SHP77 treated with DMSO at 0.1 percent for 48 hours (cell line): ENCODE results near the gene IRAG1.
A peak's percentile ranks its signal among the peaks of the same experiment; 100 is the strongest.

Experiments
- DNase-seq: peaks from one replicate; lab custom pipeline; 2025; lab: John Stamatoyannopoulos, UW

Gene IRAG1

DNA sequence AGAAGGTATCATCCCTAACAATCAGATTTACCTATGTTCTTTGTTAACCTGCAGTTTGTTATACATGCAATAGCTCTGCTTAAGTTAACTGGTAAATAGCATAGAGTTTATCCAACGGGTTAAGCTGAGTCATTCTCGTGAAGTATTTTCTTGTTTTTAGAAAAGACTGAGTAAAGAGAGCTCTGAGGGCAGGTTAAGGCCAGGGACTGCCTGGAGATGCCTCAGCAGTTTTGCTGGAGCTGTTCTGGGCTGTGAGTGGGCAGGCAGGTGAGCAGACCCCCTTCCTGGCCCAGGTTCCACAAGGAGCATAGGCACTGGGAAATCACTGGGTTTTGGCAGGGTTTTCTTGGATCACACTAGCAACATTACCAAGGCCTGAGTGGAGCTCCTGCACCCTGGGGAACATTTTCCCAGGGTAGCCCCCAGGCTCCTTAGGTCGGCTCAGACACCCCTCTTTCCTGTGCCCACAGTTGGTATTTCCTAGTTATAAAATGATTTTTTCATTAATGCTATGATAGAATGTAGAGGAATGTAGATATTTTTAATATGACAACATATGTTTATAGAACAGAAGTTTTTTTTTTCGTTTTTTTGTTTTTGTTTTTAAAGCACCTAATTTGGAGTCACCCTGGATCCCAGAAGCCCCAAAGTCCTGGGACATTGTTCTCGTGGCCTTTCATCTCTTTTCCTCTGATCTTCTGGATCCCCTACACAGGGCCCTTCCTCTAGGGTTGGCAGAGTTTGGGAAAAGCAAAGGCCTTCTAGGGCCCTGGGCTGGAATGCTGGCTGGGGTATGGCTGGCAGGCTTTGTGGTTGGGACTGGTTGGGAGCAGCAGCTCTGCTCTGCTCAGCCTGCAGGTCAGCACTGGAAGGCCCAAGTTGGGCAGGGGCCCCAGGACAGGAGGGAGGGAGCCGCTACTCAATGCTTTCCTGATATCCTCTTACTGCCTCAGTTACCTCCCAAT is 26.7 kb downstream of the IRAG1 start:
- DNase-seq = no peak

DNA sequence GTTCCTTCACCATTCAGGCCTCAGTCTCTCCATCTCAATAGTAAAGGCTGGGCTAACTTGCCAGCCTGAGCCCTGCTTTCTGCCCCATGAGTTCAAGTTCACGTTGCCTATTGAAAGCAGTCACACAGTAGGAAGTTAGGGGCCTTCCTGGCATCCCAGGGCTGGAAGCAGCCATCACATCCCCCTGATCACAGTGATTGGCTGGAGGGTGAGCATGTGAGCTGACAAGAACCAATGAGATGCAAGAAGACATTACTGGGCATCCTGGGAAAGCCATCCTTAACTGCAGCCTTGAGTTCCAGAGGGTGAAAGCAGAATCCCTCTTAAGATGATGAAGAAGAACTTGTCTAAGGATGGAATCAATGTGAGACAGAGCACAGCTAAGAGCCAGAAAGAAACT is 29.1 kb downstream of the IRAG1 start:
- DNase-seq = no peak

DNA sequence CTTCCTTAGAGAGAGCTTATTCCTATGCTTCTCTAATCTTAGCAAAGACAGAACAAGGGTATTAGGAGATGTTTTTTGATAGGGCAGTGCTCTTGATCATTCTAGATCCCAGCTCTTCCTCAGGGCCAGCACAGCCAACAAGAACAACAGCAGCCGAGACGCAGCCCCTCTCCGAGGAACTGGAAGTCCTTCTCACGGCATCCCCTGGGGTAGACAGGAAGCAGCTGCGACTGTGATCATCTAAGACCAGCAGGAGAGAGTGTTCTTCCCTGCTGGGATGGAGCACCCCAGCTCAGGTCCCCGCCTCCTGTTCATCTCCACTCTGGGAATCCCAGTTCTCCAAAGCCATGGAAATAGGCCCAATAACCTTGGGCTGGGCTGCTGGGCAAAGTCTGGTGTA is 29.6 kb downstream of the IRAG1 start:
- no peak for DNase-seq

DNA sequence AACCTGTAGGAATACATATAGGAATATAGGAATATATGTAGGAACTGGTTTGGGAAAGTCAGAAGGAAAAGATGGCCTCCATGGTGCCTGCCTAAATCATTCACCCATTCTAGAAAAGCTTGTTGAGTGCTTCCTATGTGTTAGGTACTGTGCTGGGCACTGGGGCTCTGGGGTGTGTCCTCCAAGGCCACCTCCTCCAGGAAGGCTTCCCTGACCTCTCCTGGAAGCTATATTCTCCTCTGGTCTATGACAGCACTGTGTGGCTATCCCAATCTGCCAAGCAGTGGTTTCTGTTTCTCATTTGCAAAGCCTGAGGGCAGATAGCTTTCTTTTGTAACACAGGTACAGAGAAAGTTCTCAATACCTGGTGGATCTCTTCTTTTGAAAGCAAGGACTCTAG is 30.2 kb downstream of the IRAG1 start:
- DNase-seq = no peak

DNA sequence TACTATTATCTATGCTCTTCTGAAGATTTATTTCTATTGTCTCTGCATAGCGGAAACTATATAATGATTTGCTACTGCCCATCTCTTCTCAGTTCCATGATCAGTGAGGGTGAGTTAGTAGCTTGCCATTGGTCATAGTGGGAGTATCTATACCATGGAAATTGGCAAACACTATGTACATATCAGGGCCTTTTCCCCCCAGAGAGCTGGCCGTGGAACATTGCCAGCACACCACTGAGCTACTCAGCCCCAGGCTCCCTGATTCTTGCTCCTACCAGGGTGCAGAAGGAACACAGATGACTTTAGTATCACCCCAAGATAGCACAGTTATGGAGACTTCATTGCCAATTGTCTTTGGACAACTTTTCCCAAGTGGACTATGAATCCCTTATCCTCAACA is 33.2 kb downstream of the IRAG1 start:
- no peak for DNase-seq

DNA sequence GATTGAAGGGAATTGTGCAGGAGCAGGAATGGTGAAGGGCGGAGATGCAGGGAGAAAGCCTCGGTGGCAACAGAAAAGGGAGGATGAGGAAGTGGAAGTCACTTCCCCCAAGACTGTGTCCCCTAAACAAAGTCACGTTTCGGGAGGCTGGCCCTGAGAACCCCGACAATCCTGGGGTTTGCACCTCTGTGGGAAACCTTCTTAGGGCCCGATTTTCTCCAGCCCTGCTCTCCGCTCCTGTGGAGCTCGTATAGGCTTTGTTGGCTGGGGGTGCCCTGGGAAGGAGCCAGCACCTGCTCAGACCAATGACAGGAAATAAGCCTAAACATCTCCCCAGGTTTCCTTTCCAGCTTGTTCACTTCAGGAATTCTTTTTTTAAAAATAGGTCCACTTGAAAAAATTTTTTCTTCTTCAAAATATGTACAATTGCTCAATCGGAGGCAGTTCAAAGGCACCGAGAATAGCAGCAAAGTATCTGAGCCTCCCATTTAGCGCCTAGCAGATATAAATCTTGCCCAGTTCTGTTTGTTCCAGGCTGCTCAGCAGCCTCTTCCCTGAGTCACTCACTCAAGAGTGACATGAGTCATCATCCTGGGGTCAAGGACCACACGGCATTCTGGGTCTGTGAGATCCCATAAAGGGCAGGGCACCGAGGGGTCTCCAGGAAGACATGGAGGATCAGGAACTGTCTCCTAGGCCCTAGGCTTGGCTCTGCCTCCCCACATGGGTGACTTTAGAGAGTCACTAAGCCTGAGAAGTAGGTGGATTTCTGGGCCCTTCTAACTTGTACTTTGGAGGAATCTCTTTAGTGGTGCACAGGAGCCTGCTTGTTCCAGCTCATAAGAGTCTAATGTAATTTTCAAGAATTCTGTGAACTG is 34.0 kb downstream of the IRAG1 start:
- DNase-seq = peak; percentile 0

DNA sequence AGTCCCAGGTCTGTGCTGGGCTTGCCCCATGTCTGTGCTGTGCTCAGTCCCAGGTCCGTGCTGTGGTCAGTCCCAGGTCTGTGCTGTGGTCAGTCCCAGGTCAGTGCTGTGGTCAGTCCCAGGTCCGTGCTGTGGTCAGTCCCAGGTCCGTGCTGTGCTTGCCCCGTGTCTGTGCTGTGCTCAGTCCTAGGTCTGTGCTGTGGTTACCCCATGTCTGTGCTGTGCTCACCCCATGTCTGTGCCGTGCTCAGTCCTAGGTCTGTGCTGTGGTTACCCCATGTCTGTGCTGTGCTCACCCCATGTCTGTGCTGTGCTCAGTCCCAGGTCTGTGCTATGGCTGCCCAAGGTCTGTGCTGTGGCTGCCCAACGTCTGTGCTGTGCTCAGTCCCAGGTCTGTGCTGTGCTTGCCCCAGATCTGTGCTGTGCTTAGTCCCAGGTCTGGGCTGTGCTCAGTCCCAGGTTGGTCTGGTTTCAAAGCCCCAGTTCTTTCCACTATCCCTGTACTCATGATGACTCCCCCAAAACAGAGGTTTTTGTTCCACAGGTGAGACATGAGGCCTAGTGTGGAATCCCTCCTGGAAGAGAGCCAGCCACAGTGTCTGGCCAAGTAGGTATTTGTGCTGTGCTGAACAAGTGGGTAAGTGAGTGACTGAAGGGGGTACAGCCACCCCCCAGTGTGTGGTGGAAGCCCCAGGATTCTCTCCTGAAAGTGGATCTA is 34.8 kb downstream of the IRAG1 start:
- DNase-seq = no peak

DNA sequence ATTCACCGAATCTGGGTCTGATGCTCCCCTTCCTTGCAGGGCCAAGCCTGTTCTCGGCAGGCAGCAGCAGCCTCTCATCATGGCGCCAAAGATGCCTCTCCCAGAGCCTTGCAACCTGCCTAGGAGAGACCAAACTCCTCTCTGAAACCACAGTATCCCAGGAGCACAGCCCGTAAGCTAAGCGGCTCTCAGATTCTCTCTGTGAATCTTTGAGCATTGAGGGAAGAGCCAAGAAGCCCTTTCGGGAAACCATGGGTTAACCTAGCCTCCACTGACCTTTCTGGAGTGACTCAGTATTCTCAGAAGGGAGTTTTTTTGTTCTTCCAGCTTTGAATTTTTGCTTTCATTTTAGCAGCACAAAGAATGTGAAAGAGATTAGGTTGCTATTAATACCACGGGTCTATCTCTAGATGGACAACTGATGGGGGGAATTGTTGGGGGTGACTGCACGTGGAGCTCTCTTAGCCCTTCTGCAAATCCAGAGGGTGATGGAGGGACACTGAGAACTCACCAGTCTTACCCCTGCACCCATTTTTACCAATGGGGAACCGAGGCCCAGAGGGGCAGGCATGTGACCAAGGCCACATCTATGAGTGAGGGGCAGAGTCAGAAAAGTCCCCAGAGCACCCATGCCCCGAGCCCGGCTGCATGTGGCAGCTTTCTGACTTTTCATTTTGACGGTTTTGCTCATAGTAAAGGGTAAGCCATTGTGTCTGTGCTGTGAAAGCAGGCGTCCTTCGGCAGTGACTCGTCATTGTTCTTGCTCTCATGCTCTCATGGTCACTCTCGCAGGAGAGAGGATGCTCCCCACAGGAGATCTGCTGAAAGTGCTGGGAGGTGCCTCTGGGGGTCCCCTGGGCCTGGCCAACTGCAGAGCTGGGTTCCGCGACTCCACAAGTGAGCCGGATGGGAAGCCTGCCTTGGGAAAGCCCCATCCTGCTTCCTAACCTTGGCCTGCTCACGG is 36.0 kb downstream of the IRAG1 start:
- DNase-seq = no peak

DNA sequence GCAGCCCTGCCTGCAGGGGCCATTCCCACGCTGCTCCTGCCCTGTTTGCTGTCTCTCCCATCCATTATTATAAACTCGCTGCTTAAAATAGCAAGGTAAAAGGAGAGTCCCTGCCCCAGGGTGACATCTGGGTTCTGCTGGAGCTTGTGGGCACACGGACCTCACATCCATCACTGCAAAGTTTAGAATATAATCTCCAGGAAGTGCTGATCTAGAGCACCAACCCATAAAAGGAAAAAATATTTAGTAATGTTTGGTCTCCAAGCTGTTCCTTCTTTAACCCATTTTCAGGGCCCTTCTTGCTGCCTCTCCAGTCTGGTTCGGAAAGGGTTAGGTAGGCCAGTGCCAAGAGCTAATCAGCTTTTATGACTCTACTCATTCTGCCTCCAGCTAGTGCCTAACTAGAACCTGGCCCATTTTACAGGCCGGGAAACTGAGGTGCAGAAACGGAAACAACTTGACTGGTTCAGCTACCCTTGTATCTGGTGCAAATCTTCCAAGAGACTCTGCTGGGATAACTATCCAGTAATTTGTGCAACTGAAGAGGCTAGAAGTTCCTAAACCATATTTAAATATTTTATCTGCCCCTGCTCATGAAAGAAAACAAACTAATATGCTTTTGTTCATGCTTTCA is 37.5 kb downstream of the IRAG1 start:
- DNase-seq = no peak

DNA sequence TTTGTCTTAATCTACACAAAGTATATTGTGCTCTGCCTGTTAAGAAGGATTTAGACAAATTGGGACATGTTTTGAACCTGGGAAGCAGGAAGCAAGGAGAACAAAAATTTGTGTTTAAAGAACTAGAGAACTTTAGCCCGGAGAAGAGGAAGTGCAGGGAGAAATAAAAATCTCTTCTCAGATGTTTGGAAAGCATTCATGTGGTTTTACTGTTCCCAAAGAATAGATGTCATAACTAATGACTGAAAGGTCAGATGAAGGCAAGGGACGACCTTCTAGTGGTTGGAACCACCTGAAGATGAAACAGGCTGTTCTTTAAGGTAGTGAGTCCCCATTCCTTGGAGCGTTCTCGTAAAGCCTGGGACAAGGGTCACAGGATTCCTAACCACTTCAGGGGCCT is 38.3 kb downstream of the IRAG1 start:
- DNase-seq = no peak

DNA sequence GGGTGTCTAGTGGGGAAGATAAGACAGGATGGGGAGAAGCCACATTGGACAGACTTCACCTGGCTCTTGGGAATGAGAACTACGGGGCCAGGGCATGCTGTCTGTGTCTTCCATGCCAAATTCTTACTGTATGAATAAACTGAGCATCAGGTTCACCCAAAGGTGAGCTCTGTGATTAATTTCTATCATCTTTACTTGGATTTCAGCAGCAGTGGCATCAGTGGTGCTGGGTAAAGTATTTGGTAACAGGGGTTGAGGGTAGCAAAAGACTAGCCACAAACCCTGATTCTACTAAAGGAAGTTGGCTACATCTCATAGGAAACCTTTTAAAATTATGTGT is 38.8 kb downstream of the IRAG1 start:
- DNase-seq = no peak

DNA sequence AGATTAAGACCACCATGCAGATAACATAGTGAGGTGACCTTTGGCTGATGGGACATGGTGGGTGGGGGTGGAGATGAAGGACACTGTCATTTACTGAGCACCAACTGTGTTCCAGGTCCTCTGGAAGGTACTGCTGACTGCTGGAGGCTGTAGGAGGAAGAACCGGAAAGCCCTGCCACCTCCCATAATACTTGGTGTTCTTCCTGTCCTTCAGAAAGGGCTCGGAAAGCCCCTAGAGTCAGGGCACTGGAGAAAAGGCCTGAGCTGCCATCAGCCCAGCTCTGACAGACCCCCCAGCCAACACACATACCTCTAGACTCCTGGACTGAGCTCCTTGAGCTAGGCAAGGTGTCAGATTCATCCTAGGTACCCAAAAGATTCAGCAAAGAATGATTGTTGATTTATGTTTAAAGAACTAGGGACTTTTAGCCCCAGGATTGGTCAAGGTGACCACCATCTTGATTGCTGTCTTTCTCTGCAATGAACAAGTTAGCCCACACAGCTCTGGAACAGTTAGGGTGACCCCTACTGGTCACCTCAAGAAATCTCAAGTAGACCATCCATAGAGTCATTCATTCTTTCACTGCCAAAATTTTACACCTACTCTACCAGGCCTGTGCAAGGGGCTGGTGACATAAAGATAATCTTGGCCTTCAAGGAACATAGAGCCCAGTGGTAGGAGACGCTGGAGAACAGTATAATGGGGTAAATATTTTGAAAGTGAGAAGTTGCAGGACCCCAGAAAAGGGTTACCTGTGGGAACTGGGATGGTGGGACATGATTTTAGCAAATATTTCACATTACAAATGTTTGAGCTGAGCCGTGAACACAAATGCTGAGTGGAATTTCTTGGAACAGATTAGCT is 39.4 kb downstream of the IRAG1 start:
- DNase-seq = peak; percentile 1

DNA sequence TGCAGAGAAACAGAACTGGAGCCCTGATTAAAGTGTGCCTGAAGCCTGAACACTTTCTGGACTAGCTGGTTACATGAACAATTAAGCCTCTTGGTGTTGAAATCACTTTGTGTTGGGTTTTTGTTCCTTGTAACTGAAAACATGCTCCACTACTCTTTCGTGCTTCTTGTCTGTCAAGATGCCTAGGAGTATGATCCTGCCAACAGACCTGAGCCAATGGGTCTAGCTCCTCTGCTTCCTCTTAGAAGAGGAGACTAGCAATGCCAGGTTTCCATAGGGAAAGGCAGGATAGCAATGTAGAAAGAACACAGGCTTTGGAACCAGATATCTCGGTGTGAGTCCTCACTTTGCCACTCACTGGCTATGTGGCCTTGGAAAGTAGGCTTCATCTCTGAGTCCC is 40.3 kb downstream of the IRAG1 start:
- DNase-seq = no peak

DNA sequence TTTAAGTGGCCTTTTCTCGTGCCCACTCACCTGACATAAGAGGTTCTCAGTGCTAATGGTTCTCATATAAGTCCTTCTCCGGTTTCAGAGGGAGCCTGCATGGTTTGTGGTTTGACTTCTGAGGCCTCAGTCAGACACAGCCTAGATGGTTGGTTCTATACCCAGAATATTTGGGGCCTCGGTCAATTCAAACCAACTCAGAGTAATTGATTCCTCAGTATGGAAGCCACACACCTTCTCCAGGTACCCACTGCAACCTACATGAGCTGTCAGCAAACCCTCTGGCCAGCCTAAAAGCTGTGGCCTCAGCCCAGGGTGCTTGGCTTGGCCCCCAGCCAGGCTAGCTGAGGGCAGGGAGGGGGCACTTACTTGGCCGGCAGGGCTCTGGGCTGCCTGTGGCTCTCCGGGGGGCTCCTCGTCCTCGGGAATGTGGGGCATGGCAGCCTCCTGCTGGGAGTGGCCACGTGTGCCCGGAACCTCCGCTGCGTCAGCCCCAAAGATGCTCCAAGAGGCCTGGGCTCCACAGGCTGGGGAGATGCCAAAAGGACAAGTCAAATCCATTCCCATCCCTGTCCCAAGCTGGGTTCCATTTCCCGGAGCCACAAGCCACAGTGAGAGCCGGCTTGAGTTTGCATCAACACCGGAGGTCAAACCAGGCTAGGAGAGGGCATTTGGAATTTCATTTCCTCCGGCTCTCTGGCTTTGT is 41.7 kb downstream of the IRAG1 start:
- DNase-seq = no peak

DNA sequence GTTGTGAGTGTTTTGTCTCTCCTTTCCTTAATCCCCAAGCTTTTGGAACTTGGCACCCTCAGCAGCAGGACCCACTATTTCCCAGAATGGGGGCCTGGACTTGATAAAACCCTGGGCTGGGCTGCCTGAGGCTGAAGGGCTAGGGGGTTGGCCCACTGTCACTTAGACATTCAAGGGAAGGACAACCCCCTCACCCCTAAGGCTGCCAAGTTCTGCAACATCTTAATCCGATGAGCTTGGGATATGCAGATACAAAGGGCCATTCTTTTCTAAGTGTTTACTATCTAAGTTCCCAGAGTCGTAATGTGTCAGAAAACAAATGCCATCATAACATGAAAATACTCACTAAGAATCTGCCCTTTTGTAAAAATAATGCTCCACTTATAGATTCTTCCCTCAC is 42.9 kb downstream of the IRAG1 start:
- DNase-seq = no peak

DNA sequence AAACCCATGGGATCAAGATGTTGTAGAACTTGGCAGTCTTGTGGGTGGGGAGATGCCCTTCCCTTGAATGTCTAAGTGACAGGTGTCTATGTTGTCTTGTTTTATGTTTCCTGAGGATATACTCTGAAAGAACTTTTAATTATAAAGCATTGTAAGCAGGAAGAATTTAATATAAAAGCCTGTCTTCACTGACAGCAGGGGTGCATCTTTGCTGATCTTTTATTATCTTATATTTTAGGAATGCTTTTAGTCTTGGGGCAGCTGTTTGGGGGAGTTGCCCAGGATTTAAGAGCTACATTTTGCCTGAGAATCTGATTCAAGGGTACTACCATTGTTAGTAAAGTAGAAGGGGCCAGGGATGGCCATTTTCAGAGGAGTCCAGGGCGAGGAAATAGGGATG is 43.4 kb downstream of the IRAG1 start:
- no peak for DNase-seq

DNA sequence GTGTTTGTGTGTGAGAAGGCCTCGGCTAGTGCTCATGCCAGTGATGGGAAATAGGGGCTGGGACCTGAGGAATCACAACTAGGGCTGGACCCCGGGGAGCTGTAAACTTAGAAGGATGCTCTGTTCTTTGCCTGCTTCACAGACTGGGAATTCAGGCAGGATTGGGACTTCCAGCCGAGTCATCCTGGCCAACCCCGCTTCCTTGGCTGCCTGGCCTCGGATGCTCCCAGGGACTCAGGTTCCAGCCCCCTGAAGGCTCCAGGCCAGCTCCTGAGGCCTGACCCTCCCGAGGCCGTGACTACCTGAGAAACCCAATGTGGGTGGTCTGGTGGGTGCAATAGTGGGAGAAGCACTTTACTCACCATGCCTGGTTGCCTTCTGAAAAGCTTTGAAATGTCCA is 44.7 kb downstream of the IRAG1 start:
- DNase-seq = no peak

DNA sequence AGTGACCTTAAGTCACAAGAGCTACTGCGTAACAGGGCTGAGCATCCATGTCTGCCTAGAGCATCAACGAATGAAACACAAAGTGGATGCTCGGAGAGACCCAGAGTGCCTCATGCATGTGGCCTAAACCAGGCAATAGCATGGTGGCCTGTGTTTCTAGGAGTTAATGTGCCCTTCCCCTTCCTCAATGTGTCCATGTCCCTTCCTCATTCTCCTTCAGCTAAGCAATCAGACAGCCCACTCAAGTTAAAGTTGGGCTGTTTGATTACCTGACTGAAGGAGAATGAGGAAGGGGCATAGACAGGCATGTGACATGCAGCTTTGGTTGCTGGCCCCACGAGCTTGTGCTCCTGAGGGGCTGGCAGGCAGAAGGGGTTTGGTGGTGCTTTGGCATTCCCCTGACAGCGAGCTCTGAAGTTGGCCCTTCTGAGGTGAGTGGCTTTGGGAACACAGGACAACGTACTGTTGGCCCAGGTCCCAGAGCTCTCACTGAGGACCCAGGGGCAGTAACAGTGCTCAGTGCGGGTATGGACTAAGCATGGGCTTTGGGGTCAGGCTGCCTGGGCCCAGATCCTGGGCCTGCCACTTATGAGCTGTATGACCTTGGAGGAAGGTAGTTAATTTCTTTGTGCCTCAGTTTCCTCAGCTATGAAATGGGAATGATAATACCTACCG is 46.7 kb downstream of the IRAG1 start:
- no peak for DNase-seq

DNA sequence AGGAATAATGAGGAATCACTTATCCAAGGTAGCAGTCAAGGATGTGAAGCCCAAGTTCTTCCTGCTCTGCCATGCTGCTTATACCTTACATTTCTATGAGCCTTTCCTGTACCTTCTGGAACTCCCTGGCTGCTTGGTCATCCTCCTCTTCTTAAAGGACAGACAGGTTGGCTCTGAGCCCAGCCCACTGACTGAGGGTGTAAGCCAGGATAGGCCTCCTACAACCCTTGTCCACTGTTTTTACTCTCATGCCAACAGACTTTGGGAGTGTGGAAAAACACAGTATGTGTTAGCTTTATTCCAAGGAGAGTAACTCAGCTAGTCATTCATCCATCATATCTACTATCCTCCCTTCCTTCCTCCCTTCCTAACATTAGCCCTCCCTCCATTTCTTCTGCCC is 47.5 kb downstream of the IRAG1 start:
- no peak for DNase-seq
